ENCODE measurements around the gene HJV.

GRCh38 chr1:145999321-146000024 lies 22.1 kb downstream of the HJV start:
- TF ChIP-seq CTCF (conservative IDR thresholded peaks at IDR 0.05 in 1 of 2, IDR thresholded peaks at IDR 0.05 in 1 of 2; ENCODE audit: extremely low read depth in 1 of 2, insufficient read depth in 1 of 2, low read depth in 1 of 2, low read length in 2 of 2) (no peak), EZH2 (IDR thresholded peaks at IDR 0.05; ENCODE audit: borderline replicate concordance, low read length) (no peak)
